Liver (tissue), 9 donors: ENCODE data around the gene RRM2. TPM values are rescaled to one million over a fixed set of nuclear protein-coding genes. Genes with fewer than 3 reads are reported as not detected.

Experiments used
- DNase-seq: peaks from one replicate; pipeline ENCODE4 v3.0.0-alpha.2; 2017; ENCODE audit warnings: low spot score
- H3K27ac ChIP-seq, 2 donors: one replicate each; pipeline ENCODE4 v1.7.0; 2013; ENCODE audit warnings: inconsistent platforms in 2 of 2, low read length in 2 of 2, control low read depth in 1 of 2, low read depth in 1 of 2, mild to moderate bottlenecking in 1 of 2
- H3K27me3 ChIP-seq, 4 donors: one replicate each; pipeline versions ENCODE4 v1.6.1 to v1.7.0; 2013; ENCODE audit warnings: low read length in 3 of 4, inconsistent platforms in 1 of 4, mild to moderate bottlenecking in 1 of 4, moderate library complexity in 1 of 4; ENCODE audit not compliant: control insufficient read depth in 4 of 4, insufficient read depth in 4 of 4
- H3K36me3 ChIP-seq, 4 donors: one replicate each; pipeline versions ENCODE4 v1.6.1 to v1.7.0; 2013; ENCODE audit warnings: low read length in 3 of 4, mild to moderate bottlenecking in 3 of 4, low read depth in 1 of 4, moderate library complexity in 1 of 4; ENCODE audit not compliant: control insufficient read depth in 4 of 4, insufficient read depth in 3 of 4
- H3K4me1 ChIP-seq, 4 donors: one replicate each; pipeline versions ENCODE4 v1.6.1 to v1.7.0; 2013; ENCODE audit warnings: low read length in 3 of 4, mild to moderate bottlenecking in 3 of 4, moderate library complexity in 1 of 4; ENCODE audit not compliant: control insufficient read depth in 4 of 4, insufficient read depth in 4 of 4
- H3K4me3 ChIP-seq, 3 donors: one replicate each; pipeline versions ENCODE4 v1.6.1 to v1.7.0; 2013; ENCODE audit warnings: low read length in 3 of 3, control low read depth in 1 of 3, low read depth in 1 of 3, mild to moderate bottlenecking in 1 of 3
- H3K9ac ChIP-seq, 2 donors: one replicate each; pipeline ENCODE4 v1.7.0; 2013; ENCODE audit warnings: low read length in 2 of 2, mild to moderate bottlenecking in 2 of 2, moderate library complexity in 2 of 2, control low read depth in 1 of 2, low read depth in 1 of 2
- H3K9me3 ChIP-seq, 4 donors: one replicate each; pipeline versions ENCODE4 v1.6.1 to v1.7.0; 2013; ENCODE audit warnings: low read length in 3 of 4; ENCODE audit not compliant: control insufficient read depth in 4 of 4
- EGR1 ChIP-seq, 2 donors: IDR thresholded peaks; 2 replicates each; pipeline ENCODE4 v1.6.1; 2016 to 2018; ENCODE audit warnings: antibody characterized with exemption in 2 of 2, low read depth in 2 of 2
- FOXA1 ChIP-seq: IDR thresholded peaks from 2 replicates; pipeline ENCODE4 v1.6.1; 2016; ENCODE audit warnings: antibody characterized with exemption
- FOXA2 ChIP-seq: IDR thresholded peaks from 2 replicates; pipeline ENCODE4 v1.6.1; 2016; ENCODE audit warnings: antibody characterized with exemption
- GABPA ChIP-seq, 2 donors: IDR thresholded peaks in 1 of 2; conservative IDR thresholded peaks in 1 of 2; 2 replicates each; pipeline ENCODE4 v1.6.1; 2016; ENCODE audit warnings: antibody characterized with exemption in 2 of 2, mild to moderate bottlenecking in 1 of 2, moderate library complexity in 1 of 2
- HNF4A ChIP-seq, 2 donors: conservative IDR thresholded peaks; 2 replicates each; pipeline ENCODE4 v1.6.1; 2016; ENCODE audit warnings: antibody characterized with exemption in 2 of 2, mild to moderate bottlenecking in 2 of 2
- HNF4G ChIP-seq: IDR thresholded peaks from 2 replicates; pipeline ENCODE4 v1.6.1; 2016; ENCODE audit warnings: antibody characterized with exemption
- JUND ChIP-seq, 2 donors: IDR thresholded peaks; 2 replicates each; pipeline ENCODE4 v1.6.1; 2016; ENCODE audit warnings: antibody characterized with exemption in 2 of 2
- NR2F2 ChIP-seq: IDR thresholded peaks from 2 replicates; pipeline ENCODE4 v1.6.1; 2016; ENCODE audit warnings: antibody characterized with exemption
- RAD21 ChIP-seq, 2 donors: IDR thresholded peaks; 2 replicates each; pipeline ENCODE4 v1.6.1; 2016; ENCODE audit warnings: antibody characterized with exemption in 2 of 2, mild to moderate bottlenecking in 2 of 2
- SP1 ChIP-seq: IDR thresholded peaks from 2 replicates; pipeline ENCODE4 v1.6.1; 2018; ENCODE audit warnings: antibody characterized with exemption, mild to moderate bottlenecking
- TAF1 ChIP-seq: conservative IDR thresholded peaks from 2 replicates; pipeline ENCODE4 v1.6.1; 2016; ENCODE audit warnings: antibody characterized with exemption, mild to moderate bottlenecking
- YY1 ChIP-seq: IDR thresholded peaks from 2 replicates; pipeline ENCODE4 v1.6.1; 2016; ENCODE audit warnings: antibody characterized with exemption, mild to moderate bottlenecking
- WGBS: extraction: QIAGEN DNeasy Blood & Tissue Kit; methylation state at CpG from one replicate; pipeline ENCODE4 v1.1.7; 2013; 5-methylcytosine and 5-hydroxymethylcytosine counted together
- polyA plus RNA-seq, 2 donors: library from polyadenylated mRNA; stranded (reverse) in 1 of 2; unstranded in 1 of 2; fragments of 200-250 nt in 1 of 2; fragments of >200 nt in 1 of 2; fragmentation: Nextera tagmentation in 1 of 2; extraction: Ambion mirVana in 1 of 2; gene quantifications; one replicate each; pipeline versions ENCODE4 v1.2.1 to v1.2.3, GENCODE V29; 2013 to 2015
- total RNA-seq, 2 donors: library from RNA; depleted of rRNA; stranded (reverse); fragments of >200 nt; gene quantifications; one replicate each; pipeline ENCODE4 v1.2.3, GENCODE V29; 2014
- TF ChIP-seq, protein P1 (sequence below): IDR thresholded peaks from 2 replicates; pipeline ENCODE4 v1.6.1; 2016; ENCODE audit warnings: antibody characterized with exemption
- TF ChIP-seq, protein P2 (sequence below): fragments of 150-350 bp; IDR thresholded peaks from 2 replicates; pipeline ENCODE4 v1.5.1; 2017; ENCODE audit warnings: improper control_type of control experiment, low read depth, low read length; ENCODE audit not compliant: missing input control
- TF ChIP-seq, protein P3 (sequence below): IDR thresholded peaks from 2 replicates; pipeline ENCODE4 v1.6.1; 2016; ENCODE audit warnings: antibody characterized with exemption, mild to moderate bottlenecking
- TF ChIP-seq, protein P4 (sequence below): IDR thresholded peaks from 2 replicates; pipeline ENCODE4 v1.6.1; 2016; ENCODE audit warnings: antibody characterized with exemption
- donor health status: healthy.
- donor health status: healthy.
- donor health status: healthy.
- donor health status: healthy.
- donor health status: healthy.

RRM2 gene
- total and polyA plus RNA-seq, 4 donors = 3.9 to 124 (median 18.5) TPM

DNA sequence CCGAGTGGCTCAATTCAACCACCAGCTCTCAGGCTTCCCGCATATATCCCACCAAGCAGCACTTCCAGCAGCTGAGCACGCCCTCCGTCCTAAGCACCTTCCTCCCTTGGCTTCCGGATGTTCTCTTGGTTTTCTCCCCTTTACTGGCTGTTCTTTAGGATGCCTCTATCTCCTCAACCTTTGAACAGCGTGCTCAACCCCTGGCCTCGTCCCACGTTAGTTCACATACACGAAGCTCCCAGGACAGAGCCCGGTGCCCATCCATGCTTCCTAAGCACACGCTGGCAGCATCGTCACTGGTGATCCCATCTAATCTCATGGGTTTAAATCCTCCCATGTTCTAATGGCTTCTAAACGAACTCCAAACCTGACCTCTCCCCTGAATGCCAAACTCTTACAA lies 46.0 kb upstream of the RRM2 start:
- H3K36me3 ChIP-seq = no peaks in the 10 kb centered on the region
- H3K9ac ChIP-seq = no peak overlapping the region
- no peaks in the 10 kb centered on the region for H3K9me3 ChIP-seq
- peaks cover 0 to 6% (median 3%) of the 10 kb centered on the region in 4 donors for H3K27me3 ChIP-seq
- H3K4me1 ChIP-seq = peaks cover 2 to 7% (median 3%) of the 10 kb centered on the region in 4 donors
- TF ChIP-seq JUND (IDR thresholded peaks at IDR 0.05) = no peak
- TF ChIP-seq, protein P1, sequence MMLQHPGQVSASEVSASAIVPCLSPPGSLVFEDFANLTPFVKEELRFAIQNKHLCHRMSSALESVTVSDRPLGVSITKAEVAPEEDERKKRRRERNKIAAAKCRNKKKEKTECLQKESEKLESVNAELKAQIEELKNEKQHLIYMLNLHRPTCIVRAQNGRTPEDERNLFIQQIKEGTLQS = no peak
- no peak for TF ChIP-seq GABPA (IDR thresholded peaks at IDR 0.05 in 1 of 2, conservative IDR thresholded peaks at IDR 0.05 in 1 of 2)
- no peak for TF ChIP-seq EGR1 (IDR thresholded peaks at IDR 0.05; ENCODE audit: low read depth in 2 of 2)
- TF ChIP-seq, protein P2, sequence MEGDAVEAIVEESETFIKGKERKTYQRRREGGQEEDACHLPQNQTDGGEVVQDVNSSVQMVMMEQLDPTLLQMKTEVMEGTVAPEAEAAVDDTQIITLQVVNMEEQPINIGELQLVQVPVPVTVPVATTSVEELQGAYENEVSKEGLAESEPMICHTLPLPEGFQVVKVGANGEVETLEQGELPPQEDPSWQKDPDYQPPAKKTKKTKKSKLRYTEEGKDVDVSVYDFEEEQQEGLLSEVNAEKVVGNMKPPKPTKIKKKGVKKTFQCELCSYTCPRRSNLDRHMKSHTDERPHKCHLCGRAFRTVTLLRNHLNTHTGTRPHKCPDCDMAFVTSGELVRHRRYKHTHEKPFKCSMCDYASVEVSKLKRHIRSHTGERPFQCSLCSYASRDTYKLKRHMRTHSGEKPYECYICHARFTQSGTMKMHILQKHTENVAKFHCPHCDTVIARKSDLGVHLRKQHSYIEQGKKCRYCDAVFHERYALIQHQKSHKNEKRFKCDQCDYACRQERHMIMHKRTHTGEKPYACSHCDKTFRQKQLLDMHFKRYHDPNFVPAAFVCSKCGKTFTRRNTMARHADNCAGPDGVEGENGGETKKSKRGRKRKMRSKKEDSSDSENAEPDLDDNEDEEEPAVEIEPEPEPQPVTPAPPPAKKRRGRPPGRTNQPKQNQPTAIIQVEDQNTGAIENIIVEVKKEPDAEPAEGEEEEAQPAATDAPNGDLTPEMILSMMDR = no peak
- TF ChIP-seq HNF4A (conservative IDR thresholded peaks at IDR 0.05) = no peak
- no peak for TF ChIP-seq RAD21 (IDR thresholded peaks at IDR 0.05)
- TF ChIP-seq SP1 = no peak
- TF ChIP-seq, protein P3, sequence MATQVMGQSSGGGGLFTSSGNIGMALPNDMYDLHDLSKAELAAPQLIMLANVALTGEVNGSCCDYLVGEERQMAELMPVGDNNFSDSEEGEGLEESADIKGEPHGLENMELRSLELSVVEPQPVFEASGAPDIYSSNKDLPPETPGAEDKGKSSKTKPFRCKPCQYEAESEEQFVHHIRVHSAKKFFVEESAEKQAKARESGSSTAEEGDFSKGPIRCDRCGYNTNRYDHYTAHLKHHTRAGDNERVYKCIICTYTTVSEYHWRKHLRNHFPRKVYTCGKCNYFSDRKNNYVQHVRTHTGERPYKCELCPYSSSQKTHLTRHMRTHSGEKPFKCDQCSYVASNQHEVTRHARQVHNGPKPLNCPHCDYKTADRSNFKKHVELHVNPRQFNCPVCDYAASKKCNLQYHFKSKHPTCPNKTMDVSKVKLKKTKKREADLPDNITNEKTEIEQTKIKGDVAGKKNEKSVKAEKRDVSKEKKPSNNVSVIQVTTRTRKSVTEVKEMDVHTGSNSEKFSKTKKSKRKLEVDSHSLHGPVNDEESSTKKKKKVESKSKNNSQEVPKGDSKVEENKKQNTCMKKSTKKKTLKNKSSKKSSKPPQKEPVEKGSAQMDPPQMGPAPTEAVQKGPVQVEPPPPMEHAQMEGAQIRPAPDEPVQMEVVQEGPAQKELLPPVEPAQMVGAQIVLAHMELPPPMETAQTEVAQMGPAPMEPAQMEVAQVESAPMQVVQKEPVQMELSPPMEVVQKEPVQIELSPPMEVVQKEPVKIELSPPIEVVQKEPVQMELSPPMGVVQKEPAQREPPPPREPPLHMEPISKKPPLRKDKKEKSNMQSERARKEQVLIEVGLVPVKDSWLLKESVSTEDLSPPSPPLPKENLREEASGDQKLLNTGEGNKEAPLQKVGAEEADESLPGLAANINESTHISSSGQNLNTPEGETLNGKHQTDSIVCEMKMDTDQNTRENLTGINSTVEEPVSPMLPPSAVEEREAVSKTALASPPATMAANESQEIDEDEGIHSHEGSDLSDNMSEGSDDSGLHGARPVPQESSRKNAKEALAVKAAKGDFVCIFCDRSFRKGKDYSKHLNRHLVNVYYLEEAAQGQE = no peak
- no peak overlapping the region for H3K4me3 ChIP-seq
- no peak for DNase-seq
- H3K27ac ChIP-seq = no peak overlapping the region
- 84% methylated on average over 13 of the region's 13 CpGs for WGBS

DNA sequence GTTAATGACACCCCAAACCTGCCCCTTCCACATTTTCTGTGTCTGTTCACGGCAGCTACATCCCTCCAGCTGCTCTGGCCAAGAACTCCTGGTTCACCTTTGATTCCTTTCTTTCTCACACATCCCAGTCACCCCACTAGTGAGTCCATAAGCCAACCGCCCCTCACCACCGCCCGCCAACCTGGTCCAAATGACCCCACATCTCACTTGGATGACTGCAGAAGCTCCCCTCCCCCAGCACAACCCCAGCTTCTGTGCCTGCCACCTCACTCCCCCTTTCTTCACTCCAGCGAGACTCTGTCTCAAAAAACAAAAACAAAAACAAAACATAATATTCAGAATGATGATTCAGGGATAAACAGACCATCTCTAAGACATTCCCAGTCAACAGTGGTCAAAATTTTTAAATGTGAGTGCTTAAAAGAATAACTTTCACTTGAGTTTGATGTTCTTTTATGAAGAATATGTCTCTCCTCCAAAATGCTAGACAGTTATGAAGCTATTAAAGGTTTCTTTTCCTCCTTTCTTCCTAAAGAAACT lies 45.5 kb upstream of the RRM2 start:
- no peaks in the 10 kb centered on the region for H3K9me3 ChIP-seq
- TF ChIP-seq, protein P4, sequence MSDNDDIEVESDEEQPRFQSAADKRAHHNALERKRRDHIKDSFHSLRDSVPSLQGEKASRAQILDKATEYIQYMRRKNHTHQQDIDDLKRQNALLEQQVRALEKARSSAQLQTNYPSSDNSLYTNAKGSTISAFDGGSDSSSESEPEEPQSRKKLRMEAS = no peak
- no peak for TF ChIP-seq EGR1 (IDR thresholded peaks at IDR 0.05; ENCODE audit: low read depth in 2 of 2)
- no peak overlapping the region for H3K9ac ChIP-seq
- H3K27me3 ChIP-seq = peaks cover 0 to 6% (median 3%) of the 10 kb centered on the region in 4 donors
- WGBS = 90% methylated on average over 5 of the region's 5 CpGs
- H3K4me3 ChIP-seq = no peak overlapping the region
- peaks cover 2 to 7% (median 3%) of the 10 kb centered on the region in 4 donors for H3K4me1 ChIP-seq
- no peaks in the 10 kb centered on the region for H3K36me3 ChIP-seq
- DNase-seq = no peak
- H3K27ac ChIP-seq = no peak overlapping the region

DNA sequence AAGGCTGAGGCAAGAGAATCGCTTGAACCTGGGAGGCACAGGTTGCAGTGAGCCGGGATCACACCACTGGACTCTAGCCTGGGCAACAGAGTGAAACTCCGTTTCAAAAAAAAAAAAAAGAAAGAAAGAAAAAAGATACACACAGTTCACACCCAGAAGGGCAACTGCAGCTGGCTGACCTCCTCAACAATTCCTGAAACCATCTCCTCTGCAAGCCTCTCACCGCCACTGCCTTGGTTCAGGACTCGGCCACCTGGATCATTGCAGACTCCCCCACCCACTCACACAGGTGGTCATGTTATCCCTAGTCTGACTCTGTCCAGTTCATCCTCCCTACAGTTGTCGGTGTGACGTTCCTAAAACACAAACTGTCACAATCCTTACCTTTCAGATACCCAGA lies 44.5 kb upstream of the RRM2 start:
- no peak for DNase-seq
- H3K27me3 ChIP-seq = peaks cover 0 to 6% (median 3%) of the 10 kb centered on the region in 4 donors
- H3K4me1 ChIP-seq = peaks cover 0 to 7% (median 2%) of the 10 kb centered on the region in 4 donors
- WGBS = 78% methylated on average over 7 of the region's 7 CpGs
- TF ChIP-seq, protein P2 = no peak
- TF ChIP-seq FOXA2 = no peak
- TF ChIP-seq HNF4G = no peak
- TF ChIP-seq RAD21 (IDR thresholded peaks at IDR 0.05) = no peak
- TF ChIP-seq EGR1 (IDR thresholded peaks at IDR 0.05; ENCODE audit: low read depth in 2 of 2) = no peak
- no peak for TF ChIP-seq NR2F2
- TF ChIP-seq FOXA1 = no peak
- TF ChIP-seq SP1 = no peak
- no peak for TF ChIP-seq GABPA (IDR thresholded peaks at IDR 0.05 in 1 of 2, conservative IDR thresholded peaks at IDR 0.05 in 1 of 2)
- no peak for TF ChIP-seq YY1
- no peak for TF ChIP-seq HNF4A (conservative IDR thresholded peaks at IDR 0.05)
- TF ChIP-seq, protein P1 = no peak
- TF ChIP-seq, protein P4 = no peak
- no peak for TF ChIP-seq TAF1
- H3K27ac ChIP-seq = no peak overlapping the region
- H3K4me3 ChIP-seq = no peak overlapping the region
- H3K9ac ChIP-seq = no peak overlapping the region
- no peaks in the 10 kb centered on the region for H3K36me3 ChIP-seq
- no peaks in the 10 kb centered on the region for H3K9me3 ChIP-seq
